SK-N-SH treated with all-trans-retinoic acid at 6 μM for 48 hours (cell line): ENCODE results near the gene IQCH.

Experiments
- ATAC-seq: fragments of 200-7000 bp; cut with Tn5 transposase; 3 replicates; pipeline ENCODE4 v1.9.1; 2020; ENCODE audit warnings: mild to moderate bottlenecking, moderate library complexity
- ARNTL ChIP-seq: fragments of 450-650 bp; formaldehyde crosslinking; IDR thresholded peaks from 2 replicates; pipeline ENCODE4 v1.5.0; 2020; ENCODE audit warnings: low read depth, mild to moderate bottlenecking, moderate library complexity, borderline replicate concordance
- BACH2 ChIP-seq: fragments of 250-450 bp; sonication (Bioruptor Pico); IDR thresholded peaks from 2 replicates; pipeline ENCODE4 v1.9.0; 2021; ENCODE audit warnings: mild to moderate bottlenecking, borderline replicate concordance
- CREB5 ChIP-seq: fragments of 250-450 bp; sonication (Bioruptor Pico); IDR thresholded peaks from 2 replicates; pipeline ENCODE4 v1.5.1; 2020; ENCODE audit warnings: low read depth, mild to moderate bottlenecking, moderate library complexity
- CSDC2 ChIP-seq: fragments of 250-450 bp; sonication (Bioruptor Pico); IDR thresholded peaks from 2 replicates; pipeline ENCODE4 v1.5.0; 2020; ENCODE audit warnings: mild to moderate bottlenecking, moderate library complexity
- CSRNP3 ChIP-seq: fragments of 250-450 bp; sonication (Bioruptor Pico); IDR thresholded peaks from 2 replicates; pipeline ENCODE4 v1.5.1; 2021; ENCODE audit warnings: mild to moderate bottlenecking, moderate library complexity
- ESRRG ChIP-seq: fragments of 250-450 bp; sonication (Bioruptor Pico); IDR thresholded peaks from 2 replicates; pipeline ENCODE4 v1.6.1; 2021; ENCODE audit warnings: mild to moderate bottlenecking
- GLIS3 ChIP-seq: fragments of 250-450 bp; sonication (Bioruptor Pico); IDR thresholded peaks from 2 replicates; pipeline ENCODE4 v1.5.0; 2020; ENCODE audit warnings: mild to moderate bottlenecking, moderate library complexity
- ISL1 ChIP-seq: fragments of 250-450 bp; sonication (Bioruptor Pico); IDR thresholded peaks from 2 replicates; pipeline ENCODE4 v2.1.2; 2022; ENCODE audit warnings: mild to moderate bottlenecking, moderate library complexity
- OSR1 ChIP-seq: fragments of 250-450 bp; sonication (Bioruptor Pico); IDR thresholded peaks from 2 replicates; pipeline ENCODE4 v1.8.0; 2022; ENCODE audit warnings: moderate library complexity, mild to moderate bottlenecking, inconsistent platforms
- PATZ1 ChIP-seq: fragments of 250-450 bp; sonication (Bioruptor Pico); IDR thresholded peaks from 2 replicates; pipeline ENCODE4 v1.8.0; 2020; ENCODE audit warnings: mild to moderate bottlenecking, moderate library complexity, borderline replicate concordance
- POU6F1 ChIP-seq: fragments of 250-450 bp; sonication (Bioruptor Pico); IDR thresholded peaks from 2 replicates; pipeline ENCODE4 v1.8.0; 2021; ENCODE audit warnings: low read depth, mild to moderate bottlenecking, moderate library complexity, borderline replicate concordance
- PPARA ChIP-seq: fragments of 250-450 bp; sonication (Bioruptor Pico); IDR thresholded peaks from 2 replicates; pipeline ENCODE4 v1.5.0; 2020; ENCODE audit warnings: mild to moderate bottlenecking, borderline replicate concordance
- RARB ChIP-seq: fragments of 250-450 bp; sonication (Bioruptor Pico); IDR thresholded peaks from 2 replicates; pipeline ENCODE4 v1.8.0; 2021; ENCODE audit warnings: mild to moderate bottlenecking, moderate library complexity
- SNAI2 ChIP-seq: fragments of 250-450 bp; sonication (Bioruptor Pico); IDR thresholded peaks from 2 replicates; pipeline ENCODE4 v1.5.0; 2020; ENCODE audit warnings: mild to moderate bottlenecking, moderate library complexity
- TCF4 ChIP-seq: fragments of 250-450 bp; sonication (Bioruptor Pico); IDR thresholded peaks from 2 replicates; pipeline ENCODE4 v1.8.0; 2021; ENCODE audit warnings: mild to moderate bottlenecking, moderate library complexity, borderline replicate concordance
- TOX ChIP-seq: fragments of 250-450 bp; sonication (Bioruptor Pico); IDR thresholded peaks from 2 replicates; pipeline ENCODE4 v1.8.0; 2021; ENCODE audit warnings: mild to moderate bottlenecking, moderate library complexity, borderline replicate concordance
- TSHZ2 ChIP-seq: fragments of 250-450 bp; sonication (Bioruptor Pico); IDR thresholded peaks from 2 replicates; pipeline ENCODE4 v1.5.0; 2020; ENCODE audit warnings: mild to moderate bottlenecking, moderate library complexity
- ZC3H10 ChIP-seq: fragments of 250-450 bp; sonication (Bioruptor Pico); IDR thresholded peaks from 2 replicates; pipeline ENCODE4 v1.5.1; 2021; ENCODE audit warnings: mild to moderate bottlenecking, moderate library complexity
- ZFP30 ChIP-seq: fragments of 450-650 bp; formaldehyde crosslinking; IDR thresholded peaks from 2 replicates; pipeline ENCODE4 v1.5.0; 2022; ENCODE audit warnings: mild to moderate bottlenecking, moderate library complexity
- ZNF565 ChIP-seq: fragments of 450-650 bp; formaldehyde crosslinking; conservative IDR thresholded peaks from 2 replicates; pipeline ENCODE4 v1.5.0; 2020; ENCODE audit warnings: low read depth, mild to moderate bottlenecking, moderate library complexity
- ZNF8 ChIP-seq: fragments of 450-650 bp; formaldehyde crosslinking; IDR thresholded peaks from 2 replicates; pipeline ENCODE4 v1.5.0; 2020; ENCODE audit warnings: mild to moderate bottlenecking, moderate library complexity

IQCH gene

GRCh38 chr15:67319961-67320360 lies 65.4 kb downstream of the IQCH start:
- ATAC-seq, result no peak
- TF ChIP-seq ZC3H10 (CRISPR knock-in tag) (no peak), ZFP30 (no peak), SNAI2 (CRISPR knock-in tag) (no peak), OSR1 (CRISPR knock-in tag) (no peak), TCF4 (no peak), BACH2 (CRISPR knock-in tag) (no peak), PPARA (no peak), ZNF8 (CRISPR knock-in tag) (no peak)
- TF ChIP-seq, all 23 proteins: peak for 0

- ATAC-seq, result no peak
- TF ChIP-seq OSR1 (CRISPR knock-in tag), result no peak
- no peak for TF ChIP-seq CSDC2 (CRISPR knock-in tag)
Measured at GRCh38 chr15:67321352-67321751, 66.8 kb downstream of the IQCH start.

- TF ChIP-seq GLIS3 (CRISPR knock-in tag) (no peak), ZC3H10 (CRISPR knock-in tag) (no peak), ZNF565 (CRISPR knock-in tag) (no peak), RARB (CRISPR knock-in tag) (no peak), SNAI2 (CRISPR knock-in tag) (no peak), ARNTL (CRISPR knock-in tag) (no peak), ESRRG (CRISPR knock-in tag) (no peak), ZFP30 (no peak), OSR1 (CRISPR knock-in tag) (no peak)
- ATAC-seq, result no peak
Measured at GRCh38 chr15:67322481-67322880, 67.9 kb downstream of the IQCH start.

GRCh38 chr15:67327312-67327711 lies 72.7 kb downstream of the IQCH start:
- ATAC-seq, result no peak
- TF ChIP-seq ARNTL (CRISPR knock-in tag) (no peak), ZNF8 (CRISPR knock-in tag) (no peak), POU6F1 (CRISPR knock-in tag) (no peak), TOX (CRISPR knock-in tag) (no peak), PATZ1 (CRISPR knock-in tag) (no peak), ZFP30 (no peak), BACH2 (CRISPR knock-in tag) (no peak), ZNF565 (CRISPR knock-in tag) (no peak), CSRNP3 (CRISPR knock-in tag) (no peak), RARB (CRISPR knock-in tag) (no peak), ESRRG (CRISPR knock-in tag) (no peak), CREB5 (CRISPR knock-in tag) (no peak)

- no peak for ATAC-seq
- TF ChIP-seq POU6F1 (CRISPR knock-in tag) (no peak), SNAI2 (CRISPR knock-in tag) (no peak), TCF4 (no peak), ZNF8 (CRISPR knock-in tag) (no peak), OSR1 (CRISPR knock-in tag) (no peak), ZNF565 (CRISPR knock-in tag) (no peak), TSHZ2 (CRISPR knock-in tag) (no peak), BACH2 (CRISPR knock-in tag) (no peak), RARB (CRISPR knock-in tag) (no peak), PPARA (no peak), ESRRG (CRISPR knock-in tag) (no peak), ISL1 (no peak)
Measured at GRCh38 chr15:67327737-67328136, 73.2 kb downstream of the IQCH start.
